Measurements from ENCODE around the gene TAF11.
"Not testable (repeated sequence)": the region's sequence is repeated elsewhere in the genome, so short reads cannot be mapped to it uniquely, and the experiment has no call there.

TAF11 gene

GRCh38 chr6:34888514-34888856, 643 bp upstream of the TAF11 start:
- Mint-ChIP-seq H3K9me3 (no peaks in the 10 kb centered on the region), H3K36me3 (peaks cover 15% of the 10 kb centered on the region), H3K27ac (peak overlapping the region; percentile 99), H3K27me3 (no peaks in the 10 kb centered on the region), H3K4me3 (peak overlapping the region; percentile 100), H3K4me1 (peaks cover 57% of the 10 kb centered on the region)

GRCh38 chr6:34885837-34886236, 2.0 kb downstream of the TAF11 start:
- H3K27me3 Mint-ChIP-seq, H3K27ac Mint-ChIP-seq, H3K9me3 Mint-ChIP-seq: not testable (repeated sequence)
- peaks cover 52% of the 10 kb centered on the region for H3K4me1 Mint-ChIP-seq
- peaks cover 17% of the 10 kb centered on the region for H3K36me3 Mint-ChIP-seq
- H3K4me3 Mint-ChIP-seq, result peak overlapping the region; percentile 36

DNA sequence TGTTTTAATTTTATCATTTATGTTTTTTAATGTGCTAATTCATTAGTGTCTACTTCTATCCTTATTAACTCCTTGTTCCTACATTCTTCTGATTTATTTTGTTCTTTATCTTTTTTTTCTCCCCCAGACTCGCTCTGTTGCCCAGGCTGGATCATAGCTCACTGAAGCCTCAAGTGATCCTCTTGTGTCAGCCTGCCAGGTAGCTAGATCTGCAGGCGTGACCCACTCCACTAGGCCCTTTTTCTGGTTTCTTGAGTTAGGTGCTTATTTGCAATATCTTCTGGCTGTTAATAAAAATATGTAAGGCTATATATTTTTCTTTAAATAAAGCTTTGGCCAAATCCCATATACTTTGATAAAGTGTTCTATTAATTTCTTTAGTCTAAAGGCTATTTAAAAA, 2.8 kb downstream of the TAF11 start:
- no peaks in the 10 kb centered on the region for H3K9me3 Mint-ChIP-seq
- H3K4me1 Mint-ChIP-seq, result peaks cover 46% of the 10 kb centered on the region
- peaks cover 17% of the 10 kb centered on the region for H3K36me3 Mint-ChIP-seq
- H3K27ac Mint-ChIP-seq, result no peak overlapping the region
- H3K27me3 Mint-ChIP-seq, result no peaks in the 10 kb centered on the region
- no peak overlapping the region for H3K4me3 Mint-ChIP-seq

DNA sequence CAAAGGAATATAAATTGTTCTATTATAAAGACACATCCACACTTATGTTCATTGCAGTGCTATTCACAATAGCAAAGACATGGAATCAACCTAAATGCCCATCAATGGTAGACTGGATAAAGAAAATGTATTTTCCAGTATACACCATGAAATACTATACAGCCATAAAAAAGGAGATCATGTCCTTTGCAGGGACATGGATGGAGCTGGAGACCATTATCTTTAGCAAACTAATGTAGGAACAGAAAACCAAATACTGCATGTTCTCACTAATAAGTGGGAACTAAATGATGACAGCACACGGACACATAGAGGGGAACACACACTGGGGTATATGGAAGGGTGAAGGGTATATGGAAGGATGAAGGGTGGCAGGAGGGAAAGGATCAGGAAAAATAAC, 3.8 kb downstream of the TAF11 start:
- H3K9me3 Mint-ChIP-seq, H3K27me3 Mint-ChIP-seq, H3K27ac Mint-ChIP-seq: not testable (repeated sequence)
- peaks cover 19% of the 10 kb centered on the region for H3K36me3 Mint-ChIP-seq
- peaks cover 42% of the 10 kb centered on the region for H3K4me1 Mint-ChIP-seq
- H3K4me3 Mint-ChIP-seq, result peak overlapping the region; percentile 6

- Mint-ChIP-seq H3K27ac (no peak overlapping the region), H3K4me3 (no peak overlapping the region), H3K36me3 (peaks cover 7% of the 10 kb centered on the region), H3K27me3 (no peaks in the 10 kb centered on the region), H3K9me3 (no peaks in the 10 kb centered on the region), H3K4me1 (peaks cover 3% of the 10 kb centered on the region)
These were observed 9.9 kb downstream of the TAF11 start for GRCh38 chr6:34877869-34878485.

DNA sequence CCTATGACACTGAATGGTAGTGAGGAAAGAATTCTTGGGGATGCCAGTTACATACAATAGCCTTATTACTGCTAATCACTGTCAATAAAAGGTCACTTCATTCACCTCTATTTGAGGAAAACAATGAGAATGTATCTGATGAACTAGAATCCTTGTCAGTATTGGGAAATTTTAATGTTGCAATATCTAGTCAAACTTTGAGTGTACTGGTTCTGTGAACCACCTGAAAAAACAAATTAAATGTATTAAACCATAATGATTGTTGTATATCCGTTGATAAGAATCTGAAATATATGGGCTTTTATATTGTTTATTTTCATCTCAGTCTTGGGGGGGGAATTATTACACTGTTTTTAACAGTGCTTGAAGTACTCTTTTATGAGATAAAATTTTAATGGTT, 10.6 kb downstream of the TAF11 start:
- no peak overlapping the region for H3K4me3 Mint-ChIP-seq
- no peaks in the 10 kb centered on the region for H3K9me3 Mint-ChIP-seq
- H3K36me3 Mint-ChIP-seq, result peaks cover 5% of the 10 kb centered on the region
- no peaks in the 10 kb centered on the region for H3K27me3 Mint-ChIP-seq
- no peaks in the 10 kb centered on the region for H3K4me1 Mint-ChIP-seq
- no peak overlapping the region for H3K27ac Mint-ChIP-seq

DNA sequence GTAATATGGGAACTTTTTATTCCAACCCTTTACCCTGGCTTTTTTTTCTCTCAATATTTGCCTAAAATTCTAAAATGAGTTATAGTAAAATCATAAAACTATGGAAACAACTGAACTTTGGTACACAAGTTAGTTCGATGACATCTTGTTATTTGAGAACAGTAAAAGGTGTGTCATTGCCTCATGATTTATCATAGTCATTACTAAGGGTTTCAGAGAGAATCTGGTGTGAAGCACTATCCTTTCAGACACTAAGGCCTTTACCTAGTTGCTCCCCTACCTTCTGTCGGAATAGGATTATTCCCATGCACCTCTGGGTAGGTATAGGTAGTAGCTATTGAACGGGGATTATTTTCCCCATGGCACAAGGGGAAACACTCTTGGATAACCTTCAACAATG, 11.4 kb downstream of the TAF11 start:
- Mint-ChIP-seq H3K27me3 (no peaks in the 10 kb centered on the region), H3K27ac (no peak overlapping the region), H3K9me3 (no peaks in the 10 kb centered on the region)

DNA sequence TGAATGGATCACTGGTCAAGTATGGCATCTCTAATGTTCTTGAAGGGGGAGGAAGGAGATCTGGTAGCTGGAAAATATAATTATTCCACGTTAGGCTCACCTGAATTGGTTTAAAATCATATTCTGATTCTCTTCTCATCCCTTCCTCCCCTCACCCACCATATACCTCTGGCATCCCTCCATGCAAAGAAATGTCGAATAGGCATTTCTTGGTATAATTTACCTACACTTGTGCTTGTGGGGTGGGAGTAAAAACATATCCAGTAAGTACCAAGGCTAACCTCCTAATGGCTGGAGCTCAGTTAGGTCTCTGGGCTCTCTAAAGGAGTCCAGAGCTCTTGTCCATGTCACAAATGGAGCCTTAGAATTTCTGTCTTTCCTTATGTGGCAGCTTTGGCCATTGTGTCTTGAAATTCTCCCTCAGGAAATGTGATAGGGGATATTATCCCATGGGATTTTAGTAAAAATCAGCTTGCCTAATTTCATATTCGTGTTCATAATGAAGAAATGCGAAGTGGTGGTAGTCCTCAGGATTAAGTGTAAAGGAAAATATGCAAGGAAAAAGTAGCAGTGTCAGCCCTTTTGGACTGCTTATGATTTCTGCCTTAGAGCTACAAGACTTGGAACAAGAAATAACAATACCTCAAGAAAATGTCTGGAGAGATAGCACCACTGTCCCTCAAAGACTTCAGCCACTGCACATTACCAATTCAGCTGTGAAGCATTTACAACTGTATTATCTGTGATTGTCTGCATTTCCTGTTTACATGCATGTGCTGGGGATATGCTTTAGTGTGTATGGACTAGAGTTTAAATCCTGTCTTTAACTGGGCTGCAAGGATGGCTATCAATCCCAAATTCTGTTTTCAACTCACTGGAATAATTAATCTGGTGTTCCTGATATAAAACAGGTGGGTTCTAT, 12.3 kb downstream of the TAF11 start:
- Mint-ChIP-seq H3K4me1 (no peaks in the 10 kb centered on the region), H3K4me3 (no peak overlapping the region), H3K27me3 (no peaks in the 10 kb centered on the region), H3K9me3 (no peaks in the 10 kb centered on the region), H3K27ac (no peak overlapping the region), H3K36me3 (peaks cover 7% of the 10 kb centered on the region)

More for the DNA sequence above, 11.4 kb downstream of the TAF11 start:
- Mint-ChIP-seq H3K4me1 (no peaks in the 10 kb centered on the region), H3K36me3 (peaks cover 7% of the 10 kb centered on the region), H3K4me3 (no peak overlapping the region)

DNA sequence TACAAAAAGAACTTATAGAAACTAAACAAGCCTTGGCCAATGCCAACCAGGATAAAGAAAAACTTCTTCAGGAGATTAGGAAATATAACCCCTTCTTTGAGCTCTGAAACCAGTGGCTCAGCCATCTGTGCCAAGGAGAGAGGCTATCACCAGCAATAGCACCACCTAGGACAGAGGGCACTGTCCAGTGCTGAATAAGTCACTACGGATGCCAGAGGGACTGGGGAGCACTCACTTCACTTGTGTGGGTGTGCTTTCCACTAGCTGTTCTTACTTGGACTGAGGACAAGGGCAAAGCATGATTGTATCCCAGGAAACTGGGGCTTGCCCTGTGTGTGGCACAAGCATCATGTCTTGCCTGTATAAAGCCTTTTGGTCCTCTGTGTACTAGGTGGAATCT, 15.5 kb downstream of the TAF11 start:
- Mint-ChIP-seq H3K27ac (no peak overlapping the region), H3K4me1 (no peaks in the 10 kb centered on the region), H3K36me3 (peaks cover 5% of the 10 kb centered on the region), H3K27me3 (no peaks in the 10 kb centered on the region), H3K9me3 (no peaks in the 10 kb centered on the region), H3K4me3 (no peak overlapping the region)

- no peak overlapping the region for H3K4me3 Mint-ChIP-seq
- H3K27ac Mint-ChIP-seq, result no peak overlapping the region
- H3K4me1 Mint-ChIP-seq, result no peaks in the 10 kb centered on the region
- no peaks in the 10 kb centered on the region for H3K27me3 Mint-ChIP-seq
- no peaks in the 10 kb centered on the region for H3K9me3 Mint-ChIP-seq
- H3K36me3 Mint-ChIP-seq, result peaks cover 5% of the 10 kb centered on the region
These were observed 16.0 kb downstream of the TAF11 start for GRCh38 chr6:34871853-34872252.

DNA sequence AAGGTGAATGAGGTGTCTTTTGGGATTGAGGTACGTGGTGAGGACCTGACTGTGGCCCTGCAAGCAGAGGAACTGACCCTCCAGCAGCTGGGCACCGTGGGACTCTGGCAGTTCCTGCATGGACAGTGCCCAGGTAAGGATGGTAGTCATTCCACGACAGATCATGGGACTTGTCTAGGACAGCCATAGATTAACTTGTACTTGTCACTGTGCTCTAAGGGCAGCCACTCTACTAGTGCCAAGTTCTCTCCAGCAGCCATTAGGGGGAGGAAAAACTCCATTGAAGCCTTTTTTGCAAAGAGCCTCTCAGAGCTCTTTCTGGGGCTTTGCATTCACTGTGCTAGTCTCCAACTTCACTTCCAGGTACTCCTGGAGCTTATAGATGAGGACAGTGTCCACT, 20.4 kb downstream of the TAF11 start:
- H3K4me3 Mint-ChIP-seq, result no peak overlapping the region
- no peaks in the 10 kb centered on the region for H3K27me3 Mint-ChIP-seq
- H3K27ac Mint-ChIP-seq, result no peak overlapping the region
- H3K36me3 Mint-ChIP-seq, result peaks cover 4% of the 10 kb centered on the region
- no peaks in the 10 kb centered on the region for H3K4me1 Mint-ChIP-seq
- H3K9me3 Mint-ChIP-seq, result no peaks in the 10 kb centered on the region

DNA sequence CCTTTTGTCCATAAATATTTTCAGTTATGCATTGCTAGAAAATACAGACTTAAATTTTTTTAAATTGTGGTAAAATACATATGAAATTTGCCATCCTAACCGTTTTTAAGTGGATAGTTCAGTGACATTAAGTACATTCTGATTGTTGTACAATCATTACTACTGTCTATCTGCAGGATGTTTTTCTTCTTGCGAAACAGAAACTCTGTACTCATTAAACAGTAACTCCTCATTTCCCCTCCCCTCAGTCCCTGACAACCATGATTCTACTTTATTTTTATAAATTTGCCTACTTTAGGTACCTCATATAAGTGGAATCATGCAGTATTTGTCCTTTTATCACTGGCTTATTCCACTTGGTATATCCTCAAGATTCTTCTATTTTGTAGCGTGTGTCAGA, 21.3 kb downstream of the TAF11 start:
- H3K27ac Mint-ChIP-seq, result no peak overlapping the region
- H3K9me3 Mint-ChIP-seq, result no peaks in the 10 kb centered on the region
- no peaks in the 10 kb centered on the region for H3K27me3 Mint-ChIP-seq
- H3K4me1 Mint-ChIP-seq, result no peaks in the 10 kb centered on the region
- no peak overlapping the region for H3K4me3 Mint-ChIP-seq
- peaks cover 2% of the 10 kb centered on the region for H3K36me3 Mint-ChIP-seq

- Mint-ChIP-seq H3K4me1 (no peaks in the 10 kb centered on the region), H3K36me3 (peaks cover 2% of the 10 kb centered on the region), H3K9me3 (no peaks in the 10 kb centered on the region), H3K4me3 (no peak overlapping the region), H3K27me3 (no peaks in the 10 kb centered on the region), H3K27ac (no peak overlapping the region)
These were observed 22.7 kb downstream of the TAF11 start for GRCh38 chr6:34865107-34865506.

GRCh38 chr6:34864007-34864406, 23.8 kb downstream of the TAF11 start:
- Mint-ChIP-seq H3K9me3 (no peaks in the 10 kb centered on the region), H3K27ac (no peak overlapping the region), H3K36me3 (peaks cover 2% of the 10 kb centered on the region), H3K4me3 (no peak overlapping the region), H3K4me1 (no peaks in the 10 kb centered on the region), H3K27me3 (no peaks in the 10 kb centered on the region)

GRCh38 chr6:34860776-34861175, 27.1 kb downstream of the TAF11 start:
- Mint-ChIP-seq H3K27ac (no peak overlapping the region), H3K9me3 (no peaks in the 10 kb centered on the region), H3K4me3 (no peak overlapping the region), H3K27me3 (no peaks in the 10 kb centered on the region), H3K36me3 (peaks cover 3% of the 10 kb centered on the region), H3K4me1 (no peaks in the 10 kb centered on the region)

DNA sequence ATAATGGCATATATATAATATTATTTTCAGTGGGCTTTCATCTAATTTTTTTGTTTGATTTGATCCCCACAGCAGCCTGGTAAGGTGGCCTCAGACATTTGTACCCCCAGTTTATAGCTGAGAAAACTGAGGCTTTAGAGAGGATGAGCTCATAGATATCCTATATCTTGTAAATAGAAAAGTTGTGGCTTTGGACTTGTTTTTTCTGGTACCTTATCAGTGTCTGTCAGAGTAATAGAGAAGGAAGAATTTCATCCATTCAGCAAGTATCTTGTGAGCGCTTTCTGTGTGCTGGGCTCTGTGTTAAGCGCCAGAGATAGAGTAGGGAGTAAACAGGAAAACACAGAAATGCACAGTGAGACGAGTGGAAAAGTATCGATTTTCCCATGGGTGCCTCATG, 27.9 kb downstream of the TAF11 start:
- Mint-ChIP-seq H3K9me3 (no peaks in the 10 kb centered on the region), H3K27me3 (no peaks in the 10 kb centered on the region), H3K36me3 (peaks cover 3% of the 10 kb centered on the region), H3K4me1 (no peaks in the 10 kb centered on the region), H3K4me3 (no peak overlapping the region), H3K27ac (no peak overlapping the region)

Data from activated naive CD4-positive, alpha-beta T cell treated with anti-CD3 and anti-CD28 coated beads, Interleukin-2, amount 50 U/mL, for 24 hours (primary cell).